Stimulated activated CD8-positive, alpha-beta memory T cell treated with anti-CD3 and anti-CD28 coated beads, Interleukin-7, amount 100 ng/mL, for 4 hours (primary cell): ENCODE measurements around the gene TBC1D22B.

ENCODE experiments used
- DNase-seq, 2 donors: peaks; one replicate each; pipeline ENCODE4 v3.0.0-alpha.2; 2020; ENCODE audit warnings: low read depth in 2 of 2

TBC1D22B gene

GRCh38 chr6:37257634-37258404, at the start of gene TBC1D22B, which contains the start of gene TMEM217:
TSS of gene TBC1D22B (plus strand) at chr6:37257772. CDS start at chr6:37257918, 146 bp downstream.
TSS of gene TMEM217 (minus strand) at chr6:37258144. CDS start at chr6:37219030, 39,114 bp downstream.
- peak; percentile 92 to 93 for DNase-seq

- DNase-seq, result peak; percentile 78 to 89
These were observed 49.6 kb upstream of the TBC1D22B start for GRCh38 chr6:37207903-37208456.

- no peak for DNase-seq
These were observed 48.8 kb upstream of the TBC1D22B start for GRCh38 chr6:37208793-37209192.

GRCh38 chr6:37209461-37210205, 47.9 kb upstream of the TBC1D22B start:
- peak in 1 of 2 donors; percentile 33 for DNase-seq

- peak; percentile 43 to 77 for DNase-seq
These were observed 47.1 kb upstream of the TBC1D22B start for GRCh38 chr6:37210313-37210968.

- no peak for DNase-seq
These were observed 45.3 kb upstream of the TBC1D22B start for GRCh38 chr6:37212268-37212667.

GRCh38 chr6:37218061-37218460, 39.5 kb upstream of the TBC1D22B start:
- DNase-seq, result no peak

- DNase-seq, result no peak
These were observed 39.1 kb upstream of the TBC1D22B start for GRCh38 chr6:37218511-37218910.

- no peak for DNase-seq
These were observed 35.9 kb upstream of the TBC1D22B start for GRCh38 chr6:37221585-37222124.

- DNase-seq, result peak in 1 of 2 donors; percentile 39
These were observed 35.2 kb upstream of the TBC1D22B start for GRCh38 chr6:37222125-37222967.

GRCh38 chr6:37222992-37223391, 34.6 kb upstream of the TBC1D22B start:
- DNase-seq, result no peak

GRCh38 chr6:37225350-37226169, 32.0 kb upstream of the TBC1D22B start:
- DNase-seq, result no peak

GRCh38 chr6:37230104-37230503, 27.5 kb upstream of the TBC1D22B start:
- no peak for DNase-seq

- no peak for DNase-seq
These were observed 25.0 kb upstream of the TBC1D22B start for GRCh38 chr6:37232430-37233017.

GRCh38 chr6:37233541-37233940, 24.0 kb upstream of the TBC1D22B start:
- no peak for DNase-seq

GRCh38 chr6:37236921-37237320, 20.7 kb upstream of the TBC1D22B start:
- DNase-seq, result no peak

GRCh38 chr6:37237789-37238188, 19.8 kb upstream of the TBC1D22B start:
- DNase-seq, result no peak

- DNase-seq, result no peak
These were observed 19.2 kb upstream of the TBC1D22B start for GRCh38 chr6:37238381-37238780.

- no peak for DNase-seq
These were observed 18.0 kb upstream of the TBC1D22B start for GRCh38 chr6:37239526-37239925.
